ENCODE results near the gene FBXL15.

DNA sequence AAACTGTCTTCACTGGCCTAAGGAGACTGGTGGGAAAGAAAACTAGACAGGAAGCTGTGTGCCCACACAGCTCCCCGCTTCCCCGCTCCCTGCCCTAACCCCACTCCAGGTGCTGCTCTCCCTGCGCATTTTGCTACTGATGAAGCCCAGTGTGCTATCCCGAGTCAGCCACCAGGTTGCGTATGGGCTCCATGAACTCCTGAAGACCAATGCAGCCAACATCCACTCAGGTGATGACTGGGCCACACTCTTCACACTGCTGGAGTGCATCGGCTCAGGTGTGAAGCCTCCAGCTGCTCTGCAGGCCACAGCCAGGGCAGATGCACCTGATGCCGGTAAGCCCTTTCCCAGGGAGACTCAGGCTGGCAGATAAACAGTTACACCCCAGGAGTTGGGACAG is 45.4 kb upstream of the FBXL15 start:
- TF ChIP-seq CTCF (IDR thresholded peaks at IDR 0.05) (no peak), EZH2 (IDR thresholded peaks at IDR 0.05; ENCODE audit: borderline replicate concordance, insufficient read depth, low read depth, low read length, poor library complexity, severe bottlenecking) (no peak)

All from B cell (primary cell).